Suprapubic skin (tissue), 4 donors: Measurements from ENCODE around the gene PTPRD. TPM values are rescaled to one million over a fixed set of nuclear protein-coding genes. Genes with fewer than 3 reads are reported as not detected.

ENCODE experiments used
- DNase-seq, 2 donors: peaks; one replicate each; pipeline ENCODE4 v3.0.0-alpha.2; 2019; ENCODE audit warnings: low spot score in 2 of 2
- H3K27ac ChIP-seq: fragments of 200-600 bp; sonication (generic); one replicate; pipeline ENCODE4 v1.5.1; 2019
- H3K27me3 ChIP-seq: fragments of 200-600 bp; sonication (generic); one replicate; pipeline ENCODE4 v1.5.1; 2019
- H3K36me3 ChIP-seq: fragments of 200-600 bp; sonication (generic); one replicate; pipeline ENCODE4 v1.5.1; 2019
- H3K4me1 ChIP-seq: fragments of 200-600 bp; sonication (generic); one replicate; pipeline ENCODE4 v1.5.1; 2019
- H3K4me3 ChIP-seq: fragments of 200-600 bp; sonication (generic); one replicate; pipeline ENCODE4 v1.5.1; 2019; ENCODE audit warnings: mild to moderate bottlenecking
- H3K9me3 ChIP-seq: fragments of 200-600 bp; sonication (generic); one replicate; pipeline ENCODE4 v1.5.1; 2019
- EP300 ChIP-seq: sonication (generic); formaldehyde crosslinking; IDR thresholded peaks from one replicate; pipeline ENCODE4 v1.6.1; 2017; ENCODE audit warnings: antibody characterized with exemption
- POLR2A ChIP-seq, 2 donors: fragments of 450-650 bp; IDR thresholded peaks; one replicate each; pipeline ENCODE4 v1.6.1; 2017; ENCODE audit warnings: antibody characterized with exemption in 2 of 2, mild to moderate bottlenecking in 2 of 2, moderate library complexity in 2 of 2
- POLR2AphosphoS5 ChIP-seq, 3 donors: sonication (generic); formaldehyde crosslinking; IDR thresholded peaks; one replicate each; pipeline ENCODE4 v1.6.1; 2017; ENCODE audit warnings: antibody characterized with exemption in 3 of 3
- WGBS: methylation state at CpG from one replicate; pipeline ENCODE4 v1.1.5; 2018; 5-methylcytosine and 5-hydroxymethylcytosine counted together
- total RNA-seq, 4 donors: library from RNA; depleted of rRNA; stranded (reverse); fragments of >200 nt; gene quantifications; one replicate each; pipeline ENCODE4 v1.1.0, GENCODE V29; 2016
- TF ChIP-seq, protein P1 (sequence below), 2 donors: fragments of 200-600 bp in 1 of 2; fragments of 450-650 bp in 1 of 2; sonication (generic) in 1 of 2; IDR thresholded peaks; one replicate each; pipeline ENCODE4 v1.5.1; 2016 to 2019; ENCODE audit warnings: antibody characterized with exemption in 2 of 2, mild to moderate bottlenecking in 1 of 2, moderate library complexity in 1 of 2

PTPRD gene
- total RNA-seq, 4 donors from 2014 or later = 0.49 to 3.3 (median 2.5) TPM

- Histone ChIP-seq H3K9me3 (no peaks in the 10 kb centered on the region), H3K27ac (no peak overlapping the region), H3K4me3 (no peak overlapping the region), H3K36me3 (no peaks in the 10 kb centered on the region), H3K4me1 (no peaks in the 10 kb centered on the region), H3K27me3 (no peaks in the 10 kb centered on the region)
- TF ChIP-seq EP300 (no peak), POLR2A (IDR thresholded peaks at IDR 0.05) (no peak), POLR2AphosphoS5 (IDR thresholded peaks at IDR 0.05) (no peak)
- TF ChIP-seq, protein P1, sequence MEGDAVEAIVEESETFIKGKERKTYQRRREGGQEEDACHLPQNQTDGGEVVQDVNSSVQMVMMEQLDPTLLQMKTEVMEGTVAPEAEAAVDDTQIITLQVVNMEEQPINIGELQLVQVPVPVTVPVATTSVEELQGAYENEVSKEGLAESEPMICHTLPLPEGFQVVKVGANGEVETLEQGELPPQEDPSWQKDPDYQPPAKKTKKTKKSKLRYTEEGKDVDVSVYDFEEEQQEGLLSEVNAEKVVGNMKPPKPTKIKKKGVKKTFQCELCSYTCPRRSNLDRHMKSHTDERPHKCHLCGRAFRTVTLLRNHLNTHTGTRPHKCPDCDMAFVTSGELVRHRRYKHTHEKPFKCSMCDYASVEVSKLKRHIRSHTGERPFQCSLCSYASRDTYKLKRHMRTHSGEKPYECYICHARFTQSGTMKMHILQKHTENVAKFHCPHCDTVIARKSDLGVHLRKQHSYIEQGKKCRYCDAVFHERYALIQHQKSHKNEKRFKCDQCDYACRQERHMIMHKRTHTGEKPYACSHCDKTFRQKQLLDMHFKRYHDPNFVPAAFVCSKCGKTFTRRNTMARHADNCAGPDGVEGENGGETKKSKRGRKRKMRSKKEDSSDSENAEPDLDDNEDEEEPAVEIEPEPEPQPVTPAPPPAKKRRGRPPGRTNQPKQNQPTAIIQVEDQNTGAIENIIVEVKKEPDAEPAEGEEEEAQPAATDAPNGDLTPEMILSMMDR (IDR thresholded peaks at IDR 0.05) = no peak
- WGBS = 84% methylated on average over 1 of the region's 1 CpG
- DNase-seq = no peak
Observed at GRCh38 chr9:10095208-10095607, 517.6 kb downstream of the PTPRD start.

DNA sequence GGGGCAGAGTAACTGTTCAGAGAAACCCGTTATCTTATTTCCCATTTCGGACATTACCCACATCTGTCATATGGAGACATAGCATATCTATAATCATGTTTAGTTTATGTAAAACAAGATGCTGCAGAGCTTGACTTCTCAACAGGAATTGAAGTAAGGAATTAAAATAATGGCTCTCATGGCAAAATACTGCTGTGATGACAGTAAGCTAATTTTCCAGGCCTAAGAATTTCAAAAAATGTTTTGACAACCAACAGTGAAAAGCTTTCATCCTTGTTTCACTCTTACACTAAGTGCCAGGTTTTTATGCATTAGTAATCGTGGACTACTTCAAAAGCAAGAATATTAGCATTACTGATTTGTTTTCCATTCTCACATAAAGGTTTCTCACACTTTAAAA lies 518.2 kb downstream of the PTPRD start:
- Histone ChIP-seq H3K4me3 (no peak overlapping the region), H3K36me3 (no peaks in the 10 kb centered on the region), H3K9me3 (no peaks in the 10 kb centered on the region), H3K4me1 (no peaks in the 10 kb centered on the region), H3K27me3 (no peaks in the 10 kb centered on the region), H3K27ac (no peak overlapping the region)
- DNase-seq = no peak
- WGBS = 80% methylated on average over 3 of the region's 3 CpGs
- TF ChIP-seq POLR2AphosphoS5 (IDR thresholded peaks at IDR 0.05) = no peak
- TF ChIP-seq POLR2A (IDR thresholded peaks at IDR 0.05) = no peak
- TF ChIP-seq, protein P1 (IDR thresholded peaks at IDR 0.05) = no peak
- TF ChIP-seq EP300 = no peak

DNA sequence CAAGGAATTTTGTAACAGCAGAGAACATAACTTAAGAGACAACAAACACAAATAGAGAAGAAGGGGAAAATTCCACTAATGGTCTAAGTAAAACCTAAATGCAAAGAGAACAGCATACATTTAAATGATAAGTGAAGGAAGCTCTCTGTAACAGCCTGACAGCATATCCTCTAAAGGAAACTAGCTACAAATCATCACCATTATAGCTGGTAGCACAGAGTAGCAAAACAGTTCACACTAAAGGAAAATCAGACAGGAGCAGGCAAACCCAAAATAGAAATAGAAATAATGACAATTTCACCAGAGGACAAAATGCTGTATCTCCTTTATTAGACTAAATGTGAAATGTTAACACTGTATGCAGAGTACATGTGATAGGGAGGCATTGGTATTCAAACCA lies 532.8 kb downstream of the PTPRD start:
- Histone ChIP-seq H3K4me3 (no peak overlapping the region), H3K27ac (no peak overlapping the region), H3K4me1 (no peaks in the 10 kb centered on the region), H3K27me3 (no peaks in the 10 kb centered on the region), H3K9me3 (no peaks in the 10 kb centered on the region), H3K36me3 (no peaks in the 10 kb centered on the region)
- DNase-seq = no peak
- no peak for TF ChIP-seq POLR2AphosphoS5 (IDR thresholded peaks at IDR 0.05)
- no peak for TF ChIP-seq POLR2A (IDR thresholded peaks at IDR 0.05)
- TF ChIP-seq, protein P1 (IDR thresholded peaks at IDR 0.05) = no peak
- TF ChIP-seq EP300 = no peak

DNA sequence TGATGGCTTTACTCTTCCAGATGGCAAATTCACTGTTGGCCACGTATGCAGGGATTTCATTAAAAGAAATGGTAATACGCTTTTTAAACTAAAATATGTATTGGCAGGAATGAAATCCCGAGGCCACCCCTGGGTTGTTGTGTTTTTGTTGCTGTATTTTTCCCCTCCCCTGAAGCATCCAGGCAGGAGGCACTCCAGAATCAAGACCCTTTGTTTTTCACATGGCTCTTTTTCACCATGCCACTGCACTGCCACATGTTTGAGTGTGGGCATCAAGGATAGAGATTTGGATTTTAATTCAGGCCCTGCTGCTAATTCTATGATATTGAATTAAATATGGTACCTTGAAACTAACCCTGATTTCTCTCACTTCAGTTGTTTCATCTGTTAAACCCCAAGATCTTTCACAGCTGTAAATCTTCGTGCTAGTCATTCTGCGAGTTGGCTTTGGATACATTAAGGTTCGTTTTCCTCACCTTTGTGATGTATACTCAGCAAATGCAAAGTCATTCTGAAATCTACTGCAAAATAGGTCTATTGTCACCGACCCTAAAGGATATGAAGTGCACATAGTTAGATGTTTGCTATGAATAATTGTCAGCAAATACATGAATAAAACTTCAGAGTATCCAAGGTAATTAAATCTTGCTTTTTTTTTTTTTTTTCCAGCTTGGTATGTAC lies 533.4 kb downstream of the PTPRD start:
- no peaks in the 10 kb centered on the region for H3K27me3 ChIP-seq
- H3K36me3 ChIP-seq = no peaks in the 10 kb centered on the region
- H3K27ac ChIP-seq = no peak overlapping the region
- WGBS = 55% methylated on average over 7 of the region's 7 CpGs
- H3K4me1 ChIP-seq = no peaks in the 10 kb centered on the region
- H3K9me3 ChIP-seq = no peaks in the 10 kb centered on the region
- no peak overlapping the region for H3K4me3 ChIP-seq
- no peak for DNase-seq
- no peak for TF ChIP-seq EP300
- TF ChIP-seq, protein P1 (IDR thresholded peaks at IDR 0.05) = no peak
- TF ChIP-seq POLR2AphosphoS5 (IDR thresholded peaks at IDR 0.05) = no peak

- WGBS = 61% methylated on average over 1 of the region's 1 CpG
- no peak overlapping the region for H3K4me3 ChIP-seq
- H3K36me3 ChIP-seq = no peaks in the 10 kb centered on the region
Observed at GRCh38 chr9:10071579-10071978, 541.2 kb downstream of the PTPRD start.

More at GRCh38 chr9:10071579-10071978, 541.2 kb downstream of the PTPRD start:
- no peak for DNase-seq
- H3K4me1 ChIP-seq = no peaks in the 10 kb centered on the region
- H3K27ac ChIP-seq = no peak overlapping the region
- no peaks in the 10 kb centered on the region for H3K9me3 ChIP-seq
- H3K27me3 ChIP-seq = no peaks in the 10 kb centered on the region
- TF ChIP-seq, protein P1 (IDR thresholded peaks at IDR 0.05) = no peak
- TF ChIP-seq POLR2AphosphoS5 (IDR thresholded peaks at IDR 0.05) (no peak), EP300 (no peak), POLR2A (IDR thresholded peaks at IDR 0.05) (no peak)
